K562 (cell line): ENCODE measurements around the gene OR11G2.
A peak's percentile ranks its signal among the peaks of the same experiment; 100 is the strongest.

ENCODE experiments used
- CHD7 ChIP-seq: fragments of 200-600 bp; sonication (generic); IDR thresholded peaks from one replicate; pipeline ENCODE4 v1.6.1; 2012; ENCODE audit warnings: mild to moderate bottlenecking, low read depth, low read length, inconsistent platforms
- ESRRA ChIP-seq: fragments of 450-650 bp; IDR thresholded peaks from 2 replicates; pipeline ENCODE4 v1.6.1; 2014; ENCODE audit warnings: low read depth, mild to moderate bottlenecking, moderate library complexity, borderline replicate concordance
- KLF10 ChIP-seq: fragments of 250-450 bp; sonication (Bioruptor Pico); IDR thresholded peaks from 2 replicates; pipeline ENCODE4 v1.6.1; 2021; ENCODE audit warnings: matching md5 sums
- MEIS2 ChIP-seq: fragments of 450-650 bp; IDR thresholded peaks from 2 replicates; pipeline ENCODE4 v1.6.1; 2014; ENCODE audit warnings: mild to moderate bottlenecking; ENCODE audit not compliant: partially characterized antibody
- NCOA4 ChIP-seq: fragments of 450-650 bp; IDR thresholded peaks from 2 replicates; pipeline ENCODE4 v1.6.1; 2018; ENCODE audit warnings: mild to moderate bottlenecking; ENCODE audit not compliant: partially characterized antibody
- PHB2 ChIP-seq: fragments of 450-650 bp; IDR thresholded peaks from 2 replicates; pipeline ENCODE4 v1.6.1; 2017; ENCODE audit warnings: low read depth
- POLR2AphosphoS5 ChIP-seq: IDR thresholded peaks from 2 replicates; pipeline ENCODE4 v1.6.1; 2011; ENCODE audit warnings: mild to moderate bottlenecking, low read depth, low read length, moderate library complexity; ENCODE audit not compliant: control insufficient read depth, insufficient read depth
- POLR3A ChIP-seq: IDR thresholded peaks from 2 replicates; pipeline ENCODE4 v1.6.1; 2011; ENCODE audit warnings: borderline replicate concordance, mild to moderate bottlenecking, moderate library complexity; ENCODE audit not compliant: insufficient read length, insufficient read depth; ENCODE audit errors: extremely low read depth
- PTBP1 ChIP-seq: fragments of 200-400 bp; formaldehyde crosslinking; IDR thresholded peaks from 2 replicates; pipeline ENCODE4 v1.6.1; 2017; ENCODE audit warnings: low read depth, low read length
- TRIM25 ChIP-seq: fragments of 450-650 bp; IDR thresholded peaks from 2 replicates; pipeline ENCODE4 v1.7.0; 2016; ENCODE audit warnings: borderline replicate concordance
- YY1 ChIP-seq, 3 experiments: IDR thresholded peaks; 2 replicates each; pipeline ENCODE4 v1.6.1; 2011; ENCODE audit warnings: low read length in 2 of 3, mild to moderate bottlenecking in 2 of 3, moderate library complexity in 2 of 3, borderline replicate concordance in 1 of 3, control low read depth in 1 of 3, low read depth in 1 of 3; ENCODE audit not compliant: insufficient read depth in 3 of 3, insufficient replicate concordance in 2 of 3, control insufficient read depth in 1 of 3, insufficient read length in 1 of 3; ENCODE audit errors: extremely low read depth in 1 of 3
- ZKSCAN1 ChIP-seq: fragments of 150-350 bp; IDR thresholded peaks from 2 replicates; pipeline ENCODE4 v1.6.1; 2016; ENCODE audit warnings: low read depth, low read length
- ZNF124 ChIP-seq: sonication (generic); formaldehyde crosslinking; IDR thresholded peaks from 2 replicates; pipeline ENCODE4 v1.8.1; 2022; ENCODE audit warnings: missing genetic modification reagents
- ZNF766 ChIP-seq: fragments of 200-800 bp; sonication (Bioruptor generic); conservative IDR thresholded peaks from 2 replicates; pipeline ENCODE4 v1.6.1; 2016; ENCODE audit warnings: missing genetic modification characterization, missing compliant biosample characterization

GRCh38 chr14:20176330-20176729 lies 14.4 kb upstream of the OR11G2 start:
- TF ChIP-seq POLR2AphosphoS5 = no peak
- TF ChIP-seq PHB2 = no peak
- TF ChIP-seq NCOA4 = no peak
- TF ChIP-seq ZNF124 (CRISPR knock-in tag) = no peak
- TF ChIP-seq POLR3A = no peak
- TF ChIP-seq TRIM25 = no peak
- no peak for TF ChIP-seq PTBP1
- TF ChIP-seq MEIS2 = peak; percentile 96
- TF ChIP-seq YY1 (IDR thresholded peaks at IDR 0.05; ENCODE audit: borderline replicate concordance in 1 of 3, control insufficient read depth in 1 of 3, extremely low read depth in 1 of 3, insufficient read depth in 3 of 3, insufficient read length in 1 of 3, insufficient replicate concordance in 2 of 3, low read depth in 1 of 3, low read length in 2 of 3) = no peak
- TF ChIP-seq CHD7 = no peak
- no peak for TF ChIP-seq ZKSCAN1
- TF ChIP-seq ESRRA = no peak
- no peak for TF ChIP-seq ZNF766
- no peak for TF ChIP-seq KLF10 (CRISPR knock-in tag)
